Stimulated activated naive CD8-positive, alpha-beta T cell treated with anti-CD3 and anti-CD28 coated beads, Interleukin-15, Interleukin-2, amounts not matched to agents 100 U/mL and 50 U/mL, for 24 hours (primary cell): ENCODE results near the gene CGNL1.

Experiments
- ATAC-seq: fragments of 150-1000 bp; cut with Tn5 transposase; one replicate; pipeline ENCODE4 v1.10.0; 2021
- DNase-seq: peaks from one replicate; pipeline ENCODE4 v3.0.0; 2021

Gene CGNL1

GRCh38 chr15:57500979-57501576 is 124.8 kb downstream of the CGNL1 start:
- DNase-seq = no peak

GRCh38 chr15:57502116-57502515 is 125.8 kb downstream of the CGNL1 start:
- DNase-seq (no peak), ATAC-seq (no peak)

More at GRCh38 chr15:57500979-57501576, 124.8 kb downstream of the CGNL1 start:
- no peak for ATAC-seq

- no peak for DNase-seq
- ATAC-seq = peak; percentile 41
These were observed 126.9 kb downstream of the CGNL1 start for GRCh38 chr15:57503051-57503702.

GRCh38 chr15:57503911-57504598 is 127.8 kb downstream of the CGNL1 start:
- DNase-seq (no peak), ATAC-seq (no peak)

- ATAC-seq (no peak), DNase-seq (no peak)
These were observed 128.3 kb downstream of the CGNL1 start for GRCh38 chr15:57504599-57504940.

- ATAC-seq = no peak
- DNase-seq = no peak
These were observed 128.9 kb downstream of the CGNL1 start for GRCh38 chr15:57505056-57505715.

- DNase-seq = no peak
These were observed 129.7 kb downstream of the CGNL1 start for GRCh38 chr15:57505949-57506391.

GRCh38 chr15:57506422-57506821 is 130.1 kb downstream of the CGNL1 start:
- DNase-seq (no peak), ATAC-seq (no peak)

More at GRCh38 chr15:57505949-57506391, 129.7 kb downstream of the CGNL1 start:
- no peak for ATAC-seq

- ATAC-seq (no peak), DNase-seq (no peak)
These were observed 130.8 kb downstream of the CGNL1 start for GRCh38 chr15:57507111-57507510.

GRCh38 chr15:57509126-57509525 is 132.8 kb downstream of the CGNL1 start:
- ATAC-seq (no peak), DNase-seq (no peak)

- no peak for DNase-seq
- no peak for ATAC-seq
These were observed 133.7 kb downstream of the CGNL1 start for GRCh38 chr15:57509965-57510364.

- ATAC-seq = no peak
- no peak for DNase-seq
These were observed 134.3 kb downstream of the CGNL1 start for GRCh38 chr15:57510647-57511046.

- DNase-seq = no peak
- no peak for ATAC-seq
These were observed 140.2 kb downstream of the CGNL1 start for GRCh38 chr15:57516327-57517029.

GRCh38 chr15:57517030-57517671 is 140.8 kb downstream of the CGNL1 start:
- ATAC-seq (no peak), DNase-seq (no peak)

- DNase-seq (no peak), ATAC-seq (no peak)
These were observed 142.6 kb downstream of the CGNL1 start for GRCh38 chr15:57518779-57519405.

- DNase-seq (no peak), ATAC-seq (no peak)
These were observed 143.5 kb downstream of the CGNL1 start for GRCh38 chr15:57519806-57520205.

GRCh38 chr15:57521503-57521902 is 145.2 kb downstream of the CGNL1 start:
- ATAC-seq (no peak), DNase-seq (no peak)

- no peak for DNase-seq
- ATAC-seq = no peak
These were observed 145.8 kb downstream of the CGNL1 start for GRCh38 chr15:57522148-57522547.

GRCh38 chr15:57525581-57525980 is 149.3 kb downstream of the CGNL1 start:
- ATAC-seq = no peak

GRCh38 chr15:57526076-57526475 is 149.8 kb downstream of the CGNL1 start:
- ATAC-seq = no peak

More at GRCh38 chr15:57525581-57525980, 149.3 kb downstream of the CGNL1 start:
- DNase-seq = no peak

GRCh38 chr15:57526615-57527014 is 150.3 kb downstream of the CGNL1 start:
- DNase-seq (no peak), ATAC-seq (no peak)

More at GRCh38 chr15:57526076-57526475, 149.8 kb downstream of the CGNL1 start:
- DNase-seq = no peak
